Osteoblast (primary cell): Measurements from ENCODE around the gene PUS3. TPM values are rescaled to one million over a fixed set of nuclear protein-coding genes. Genes with fewer than 3 reads are reported as not detected.

Experiments
- DNase-seq: peaks from one replicate; pipeline ENCODE4 v3.0.0; 2011; ENCODE audit warnings: low spot score, mixed read lengths; ENCODE audit not compliant: insufficient read length; ENCODE audit errors: missing footprints
- H2AFZ ChIP-seq: 2 replicates; pipeline ENCODE4 v1.6.0; 2011; ENCODE audit warnings: mild to moderate bottlenecking, low read length
- H3K27ac ChIP-seq: 2 replicates; pipeline ENCODE4 v1.5.1; 2011; ENCODE audit warnings: mild to moderate bottlenecking, low read depth, low read length, moderate library complexity
- H3K27me3 ChIP-seq: 2 replicates; pipeline ENCODE4 v1.6.0; 2012; ENCODE audit warnings: mild to moderate bottlenecking, control low read depth, inconsistent platforms, low read length, moderate library complexity; ENCODE audit not compliant: insufficient read depth
- H3K36me3 ChIP-seq: 2 replicates; pipeline ENCODE4 v1.5.1; 2011; ENCODE audit warnings: mild to moderate bottlenecking, low read length, control low read depth, moderate library complexity; ENCODE audit not compliant: insufficient read depth
- H3K4me1 ChIP-seq: 2 replicates; pipeline ENCODE4 v1.5.1; 2011; ENCODE audit warnings: mild to moderate bottlenecking, low read length, control low read depth, moderate library complexity; ENCODE audit not compliant: insufficient read depth
- H3K4me2 ChIP-seq: 2 replicates; pipeline ENCODE4 v1.6.0; 2011; ENCODE audit warnings: mild to moderate bottlenecking, low read length; ENCODE audit not compliant: insufficient read depth
- H3K4me3 ChIP-seq: fragments of 200-600 bp; sonication (generic); 3 replicates; pipeline ENCODE4 v1.5.1; 2012; ENCODE audit warnings: mild to moderate bottlenecking, low read length, inconsistent platforms; ENCODE audit not compliant: insufficient read depth
- H3K79me2 ChIP-seq: 2 replicates; pipeline ENCODE4 v1.6.0; 2012; ENCODE audit warnings: mild to moderate bottlenecking, low read length, control low read depth, inconsistent platforms; ENCODE audit not compliant: insufficient read depth
- H3K9me3 ChIP-seq: 2 replicates; pipeline ENCODE4 v1.5.1; 2011; ENCODE audit warnings: low read depth, low read length, control low read depth
- H4K20me1 ChIP-seq: 2 replicates; pipeline ENCODE4 v1.6.0; 2012; ENCODE audit warnings: mild to moderate bottlenecking, low read length, control low read depth; ENCODE audit not compliant: insufficient read depth
- total RNA-seq: library from RNA; depleted of rRNA; stranded (reverse); fragments of >200 nt; gene quantifications from 2 replicates; pipeline ENCODE4 v1.2.3, GENCODE V29; 2012
- TF ChIP-seq, protein P1 (sequence below): IDR thresholded peaks from 2 replicates; pipeline ENCODE4 v1.5.1; 2011; ENCODE audit warnings: mild to moderate bottlenecking, low read depth, low read length, moderate library complexity; ENCODE audit errors: extremely low read depth

Gene PUS3, protein sequence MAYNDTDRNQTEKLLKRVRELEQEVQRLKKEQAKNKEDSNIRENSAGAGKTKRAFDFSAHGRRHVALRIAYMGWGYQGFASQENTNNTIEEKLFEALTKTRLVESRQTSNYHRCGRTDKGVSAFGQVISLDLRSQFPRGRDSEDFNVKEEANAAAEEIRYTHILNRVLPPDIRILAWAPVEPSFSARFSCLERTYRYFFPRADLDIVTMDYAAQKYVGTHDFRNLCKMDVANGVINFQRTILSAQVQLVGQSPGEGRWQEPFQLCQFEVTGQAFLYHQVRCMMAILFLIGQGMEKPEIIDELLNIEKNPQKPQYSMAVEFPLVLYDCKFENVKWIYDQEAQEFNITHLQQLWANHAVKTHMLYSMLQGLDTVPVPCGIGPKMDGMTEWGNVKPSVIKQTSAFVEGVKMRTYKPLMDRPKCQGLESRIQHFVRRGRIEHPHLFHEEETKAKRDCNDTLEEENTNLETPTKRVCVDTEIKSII
- 13.6 and 14.1 TPM in 2 replicates for total RNA-seq

DNA sequence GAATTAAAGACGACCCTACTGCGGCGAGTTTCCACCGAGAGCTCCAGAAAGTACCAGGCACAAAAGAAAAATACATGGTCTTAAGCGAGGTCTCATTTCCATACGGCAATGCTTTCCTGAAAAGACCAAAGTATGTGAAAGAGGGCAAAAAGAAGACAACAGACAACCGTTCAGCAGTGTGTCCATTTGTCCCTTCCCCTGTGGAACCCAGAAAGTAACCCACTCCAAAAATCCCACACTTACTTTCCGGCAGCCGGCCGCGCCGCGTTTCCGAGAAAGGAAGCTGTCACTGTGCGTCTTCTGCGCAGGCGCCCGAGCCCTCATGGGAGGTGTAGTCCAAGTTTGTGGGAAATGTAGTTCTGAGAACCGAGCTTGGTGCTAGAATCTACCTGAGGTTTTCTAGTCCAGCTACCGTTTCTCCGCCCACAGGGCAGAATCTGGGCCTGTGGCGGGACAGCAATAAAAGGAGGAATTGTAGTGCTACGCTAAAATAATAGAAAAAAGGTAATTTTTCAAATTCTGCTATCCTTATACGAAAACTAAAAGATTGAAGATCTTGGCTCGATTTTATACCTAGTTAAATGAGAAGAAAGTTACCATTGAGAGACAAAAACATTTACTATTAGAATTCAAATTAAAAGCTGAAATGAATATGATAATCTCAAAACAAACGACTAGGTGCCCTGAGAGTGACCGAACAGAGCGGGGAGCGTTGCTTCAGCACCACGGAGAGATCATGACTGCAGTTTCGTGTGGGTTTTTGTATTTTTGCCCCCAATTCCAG lies at the start of gene PUS3:
TSS of gene PUS3 (minus strand) at position 280 of the 784 bp plus-strand sequence. CDS start 6,922 bp downstream, outside the sequence.
- Histone ChIP-seq H3K27ac (peak within 1 kb of the TSS; percentile 78), H3K4me1 (peaks cover 11% of the 10 kb centered on the region), H4K20me1 (no peaks in the 10 kb centered on the region), H3K9me3 (no peaks in the 10 kb centered on the region), H3K27me3 (peaks cover 28% of the 10 kb centered on the region), H3K79me2 (peaks cover 30% of the 10 kb centered on the region), H3K36me3 (peaks cover 18% of the 10 kb centered on the region), H3K4me2 (peak within 1 kb of the TSS; percentile 89), H2AFZ (peak within 1 kb of the TSS; percentile 98), H3K4me3 (peak within 1 kb of the TSS; percentile 88)
- TF ChIP-seq, protein P1, sequence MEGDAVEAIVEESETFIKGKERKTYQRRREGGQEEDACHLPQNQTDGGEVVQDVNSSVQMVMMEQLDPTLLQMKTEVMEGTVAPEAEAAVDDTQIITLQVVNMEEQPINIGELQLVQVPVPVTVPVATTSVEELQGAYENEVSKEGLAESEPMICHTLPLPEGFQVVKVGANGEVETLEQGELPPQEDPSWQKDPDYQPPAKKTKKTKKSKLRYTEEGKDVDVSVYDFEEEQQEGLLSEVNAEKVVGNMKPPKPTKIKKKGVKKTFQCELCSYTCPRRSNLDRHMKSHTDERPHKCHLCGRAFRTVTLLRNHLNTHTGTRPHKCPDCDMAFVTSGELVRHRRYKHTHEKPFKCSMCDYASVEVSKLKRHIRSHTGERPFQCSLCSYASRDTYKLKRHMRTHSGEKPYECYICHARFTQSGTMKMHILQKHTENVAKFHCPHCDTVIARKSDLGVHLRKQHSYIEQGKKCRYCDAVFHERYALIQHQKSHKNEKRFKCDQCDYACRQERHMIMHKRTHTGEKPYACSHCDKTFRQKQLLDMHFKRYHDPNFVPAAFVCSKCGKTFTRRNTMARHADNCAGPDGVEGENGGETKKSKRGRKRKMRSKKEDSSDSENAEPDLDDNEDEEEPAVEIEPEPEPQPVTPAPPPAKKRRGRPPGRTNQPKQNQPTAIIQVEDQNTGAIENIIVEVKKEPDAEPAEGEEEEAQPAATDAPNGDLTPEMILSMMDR = no peak
- peak; percentile 95 for DNase-seq

DNA sequence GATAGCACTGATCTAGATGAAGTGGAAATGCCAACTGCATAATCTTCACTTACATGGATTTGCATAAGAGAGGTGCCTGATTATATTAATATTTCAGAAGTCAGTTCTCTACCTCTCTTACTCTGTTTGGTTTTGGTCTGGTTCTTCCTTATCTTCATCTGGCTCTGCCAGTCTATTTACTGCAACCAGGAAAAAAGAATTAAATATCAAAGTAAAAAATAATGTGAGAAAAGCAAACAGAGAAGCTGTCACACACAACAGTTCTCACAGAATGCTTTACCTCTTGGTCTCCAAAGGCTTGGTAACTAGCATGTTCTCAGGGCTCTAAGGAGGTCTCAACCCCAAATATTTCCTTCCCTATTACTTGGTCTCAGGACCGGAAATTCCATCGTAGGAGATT lies 49.6 kb upstream of the PUS3 start:
- Histone ChIP-seq H3K4me3 (no peak overlapping the region), H3K27me3 (no peaks in the 10 kb centered on the region), H3K9me3 (no peaks in the 10 kb centered on the region), H3K79me2 (no peaks in the 10 kb centered on the region), H3K27ac (no peak overlapping the region), H3K36me3 (no peaks in the 10 kb centered on the region), H3K4me1 (peaks cover 5% of the 10 kb centered on the region), H3K4me2 (no peak overlapping the region), H2AFZ (no peak overlapping the region), H4K20me1 (no peaks in the 10 kb centered on the region)
- no peak for DNase-seq
- TF ChIP-seq, protein P1 = no peak

DNA sequence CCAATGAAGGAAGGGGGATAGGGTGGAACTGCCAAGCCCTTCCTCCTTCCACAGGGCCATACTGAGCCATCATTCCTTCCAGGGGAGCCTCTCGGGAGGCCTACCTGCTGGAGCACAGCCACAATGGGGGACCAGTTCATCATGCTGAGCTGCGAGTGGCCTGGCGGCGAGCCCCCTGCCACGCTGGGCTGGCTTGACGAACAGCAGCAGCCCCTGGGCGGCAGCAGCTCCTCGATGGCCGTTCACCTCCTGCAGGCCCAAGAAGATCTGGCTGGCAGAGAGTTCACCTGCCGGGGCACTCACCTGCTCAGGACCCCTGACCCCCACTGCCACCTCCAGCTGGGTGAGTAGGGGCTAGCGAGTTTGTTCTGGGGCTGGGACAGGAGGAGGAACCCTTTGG lies 48.7 kb upstream of the PUS3 start:
- H4K20me1 ChIP-seq = no peaks in the 10 kb centered on the region
- no peak overlapping the region for H2AFZ ChIP-seq
- no peaks in the 10 kb centered on the region for H3K9me3 ChIP-seq
- H3K4me2 ChIP-seq = no peak overlapping the region
- peaks cover 5% of the 10 kb centered on the region for H3K4me1 ChIP-seq
- H3K36me3 ChIP-seq = no peaks in the 10 kb centered on the region
- H3K27me3 ChIP-seq = no peaks in the 10 kb centered on the region
- H3K27ac ChIP-seq = no peak overlapping the region
- no peaks in the 10 kb centered on the region for H3K79me2 ChIP-seq
- no peak for DNase-seq
- no peak overlapping the region for H3K4me3 ChIP-seq
- TF ChIP-seq, protein P1 = no peak
